ENCODE data around the gene TMPRSS11D. TPM values are rescaled to one million over a fixed set of nuclear protein-coding genes. Genes with fewer than 3 reads are reported as not detected.

Gene TMPRSS11D
- total and polyA plus RNA-seq, 2 of the 4 experiments (the other 2 are of a cell fraction), result not detected

DNA sequence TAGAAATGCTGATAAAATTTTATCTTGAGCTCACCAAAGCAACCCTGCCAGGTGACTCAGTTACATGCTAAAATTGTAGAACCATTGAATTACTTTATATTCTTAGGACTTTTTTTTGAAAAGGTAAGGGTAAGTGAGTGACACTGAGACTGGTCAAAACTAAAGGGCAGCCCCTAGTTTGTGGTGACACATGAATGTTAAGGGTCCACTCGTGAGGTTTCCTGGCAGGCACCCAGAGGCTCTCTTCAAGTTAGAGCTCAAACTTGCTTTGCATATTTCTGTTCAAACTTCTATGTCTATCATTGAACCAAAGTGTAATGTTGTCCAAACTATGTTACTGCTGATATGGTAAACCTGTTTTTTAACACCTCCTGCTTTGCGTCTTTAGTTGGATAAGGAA lies 30.5 kb downstream of the TMPRSS11D start:
- H4K8ac ChIP-seq (ENCODE audit: low read depth in 2 of 2, low read length in 2 of 2), result no peak overlapping the region
- ATAC-seq (ENCODE audit: low read depth), result no peak
- POLR2A ChIA-PET (ENCODE audit: unreplicated experiment), result no interaction called here
- H3K4me1 ChIP-seq (ENCODE audit: control insufficient read depth, insufficient read depth, low read length), result no peaks in the 10 kb centered on the region
- in situ Hi-C loops (cut with MboI; ENCODE audit: low sequenced_read_pairs) (no loop called here), intact Hi-C loops (cut with micrococcal nuclease) (no loop called here), dilution Hi-C loops (cut with HindIII; ENCODE audit: low sequenced_read_pairs, unreplicated experiment) (no loop called here)
- H3K4ac ChIP-seq (ENCODE audit: low read depth, low read length), result no peak overlapping the region
- H3K27ac ChIP-seq (ENCODE audit: insufficient read depth, low read length), result no peak overlapping the region
- H4K91ac ChIP-seq (ENCODE audit: insufficient read depth, low read depth, low read length), result no peak overlapping the region
- H3K4me2 ChIP-seq (ENCODE audit: low read depth, low read length), result no peak overlapping the region
- no peak overlapping the region for H2BK15ac ChIP-seq (ENCODE audit: low read depth, low read length)
- no peak overlapping the region for H3K4me3 ChIP-seq (ENCODE audit: insufficient read depth, low read depth, low read length)
- CTCF ChIA-PET, result no interaction called here
- no peak overlapping the region for H3K23ac ChIP-seq (ENCODE audit: low read depth, low read length)
- H2AFZ ChIP-seq (replicated peaks; ENCODE audit: low read length, poor library complexity), result no peak overlapping the region
- TF ChIP-seq NFE2L2 (IDR thresholded peaks at IDR 0.05; ENCODE audit: low read depth, low read length) (no peak), FOS (IDR thresholded peaks at IDR 0.05; ENCODE audit: low read depth, low read length) (no peak), CHD1 (IDR thresholded peaks at IDR 0.05; ENCODE audit: low read depth, low read length) (no peak), BHLHE40 (IDR thresholded peaks at IDR 0.05; ENCODE audit: low read depth, low read length) (no peak), RAD21 (IDR thresholded peaks at IDR 0.05; ENCODE audit: low read length) (no peak), MAFK (IDR thresholded peaks at IDR 0.05; ENCODE audit: low read depth, low read length) (no peak)
- TF ChIP-seq, protein P1, sequence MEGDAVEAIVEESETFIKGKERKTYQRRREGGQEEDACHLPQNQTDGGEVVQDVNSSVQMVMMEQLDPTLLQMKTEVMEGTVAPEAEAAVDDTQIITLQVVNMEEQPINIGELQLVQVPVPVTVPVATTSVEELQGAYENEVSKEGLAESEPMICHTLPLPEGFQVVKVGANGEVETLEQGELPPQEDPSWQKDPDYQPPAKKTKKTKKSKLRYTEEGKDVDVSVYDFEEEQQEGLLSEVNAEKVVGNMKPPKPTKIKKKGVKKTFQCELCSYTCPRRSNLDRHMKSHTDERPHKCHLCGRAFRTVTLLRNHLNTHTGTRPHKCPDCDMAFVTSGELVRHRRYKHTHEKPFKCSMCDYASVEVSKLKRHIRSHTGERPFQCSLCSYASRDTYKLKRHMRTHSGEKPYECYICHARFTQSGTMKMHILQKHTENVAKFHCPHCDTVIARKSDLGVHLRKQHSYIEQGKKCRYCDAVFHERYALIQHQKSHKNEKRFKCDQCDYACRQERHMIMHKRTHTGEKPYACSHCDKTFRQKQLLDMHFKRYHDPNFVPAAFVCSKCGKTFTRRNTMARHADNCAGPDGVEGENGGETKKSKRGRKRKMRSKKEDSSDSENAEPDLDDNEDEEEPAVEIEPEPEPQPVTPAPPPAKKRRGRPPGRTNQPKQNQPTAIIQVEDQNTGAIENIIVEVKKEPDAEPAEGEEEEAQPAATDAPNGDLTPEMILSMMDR (conservative IDR thresholded peaks at IDR 0.05; ENCODE audit: low read depth, low read length), result no peak
- TF ChIP-seq, protein P2, sequence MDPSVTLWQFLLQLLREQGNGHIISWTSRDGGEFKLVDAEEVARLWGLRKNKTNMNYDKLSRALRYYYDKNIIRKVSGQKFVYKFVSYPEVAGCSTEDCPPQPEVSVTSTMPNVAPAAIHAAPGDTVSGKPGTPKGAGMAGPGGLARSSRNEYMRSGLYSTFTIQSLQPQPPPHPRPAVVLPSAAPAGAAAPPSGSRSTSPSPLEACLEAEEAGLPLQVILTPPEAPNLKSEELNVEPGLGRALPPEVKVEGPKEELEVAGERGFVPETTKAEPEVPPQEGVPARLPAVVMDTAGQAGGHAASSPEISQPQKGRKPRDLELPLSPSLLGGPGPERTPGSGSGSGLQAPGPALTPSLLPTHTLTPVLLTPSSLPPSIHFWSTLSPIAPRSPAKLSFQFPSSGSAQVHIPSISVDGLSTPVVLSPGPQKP (IDR thresholded peaks at IDR 0.05; ENCODE audit: borderline replicate concordance, low read depth, low read length), result no peak
- TF ChIP-seq, protein P3, sequence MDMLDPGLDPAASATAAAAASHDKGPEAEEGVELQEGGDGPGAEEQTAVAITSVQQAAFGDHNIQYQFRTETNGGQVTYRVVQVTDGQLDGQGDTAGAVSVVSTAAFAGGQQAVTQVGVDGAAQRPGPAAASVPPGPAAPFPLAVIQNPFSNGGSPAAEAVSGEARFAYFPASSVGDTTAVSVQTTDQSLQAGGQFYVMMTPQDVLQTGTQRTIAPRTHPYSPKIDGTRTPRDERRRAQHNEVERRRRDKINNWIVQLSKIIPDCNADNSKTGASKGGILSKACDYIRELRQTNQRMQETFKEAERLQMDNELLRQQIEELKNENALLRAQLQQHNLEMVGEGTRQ (IDR thresholded peaks at IDR 0.05; ENCODE audit: low read depth, low read length), result no peak
- no peak overlapping the region for H2BK5ac ChIP-seq (ENCODE audit: low read depth, low read length, poor library complexity, severe bottlenecking)
- no peak overlapping the region for H2BK20ac ChIP-seq (ENCODE audit: low read depth, low read length)
- H3K14ac ChIP-seq (replicated peaks; ENCODE audit: low read depth, low read length), result no peak overlapping the region
- no TSS peak for BruUV-seq (replicated peaks)
- no peaks in the 10 kb centered on the region for H4K20me1 ChIP-seq (ENCODE audit: insufficient read depth, low read length)
- no peak overlapping the region for H4K5ac ChIP-seq (ENCODE audit: low read depth, low read length)
- H3K27me3 ChIP-seq (ENCODE audit: control insufficient read depth, insufficient read depth, low read length), result no peaks in the 10 kb centered on the region; the same call in 1 of the 2 replicates
- no peaks in the 10 kb centered on the region for H3K79me1 ChIP-seq (ENCODE audit: low read depth in 1 of 2, low read length in 2 of 2)
- no CpG with 5 or more reads among the region's 2 CpGs for WGBS, 2 experiments (ENCODE audit: extremely low coverage in 2 of 2, insufficient read length in 1 of 2)
- H3K9ac ChIP-seq (ENCODE audit: low read depth, low read length), result no peak overlapping the region
- no peak for DNase-seq
- H3K9me3 ChIP-seq (ENCODE audit: control insufficient read depth, insufficient read depth, low read length), result no peaks in the 10 kb centered on the region
- H2AK5ac ChIP-seq (ENCODE audit: low read depth, low read length), result no peak overlapping the region
- H3K18ac ChIP-seq (ENCODE audit: low read depth, low read length), result no peak overlapping the region
- H3K56ac ChIP-seq (ENCODE audit: extremely low read depth, insufficient read depth, low read length), result no peak overlapping the region
- no peaks in the 10 kb centered on the region for H3K9me1 ChIP-seq (ENCODE audit: insufficient read depth, low read length)
- H2BK120ac ChIP-seq (ENCODE audit: low read depth, low read length), result no peak overlapping the region
- H2AK9ac ChIP-seq (replicated peaks; ENCODE audit: low read depth, low read length, poor library complexity), result no peak overlapping the region
- no peaks in the 10 kb centered on the region for H3K36me3 ChIP-seq (ENCODE audit: control insufficient read depth, insufficient read depth, low read length)
